NB4 (cell line): Measurements from ENCODE around the gene ARHGAP22.

Experiments
- DNase-seq: peaks from one replicate; pipeline ENCODE4 v3.0.0; 2010; ENCODE audit warnings: low read depth
- H3K4me3 ChIP-seq: one replicate; pipeline ENCODE4 v1.5.1; 2011; ENCODE audit warnings: mild to moderate bottlenecking, low read depth, low read length, moderate library complexity
- MYC ChIP-seq: IDR thresholded peaks from 2 replicates; pipeline ENCODE4 v1.6.1; 2011; ENCODE audit warnings: low read depth, low read length
- POLR2A ChIP-seq: IDR thresholded peaks from 2 replicates; pipeline ENCODE4 v1.6.1; 2011; ENCODE audit warnings: mild to moderate bottlenecking; ENCODE audit not compliant: insufficient read length; ENCODE audit errors: extremely low read depth
- TF ChIP-seq, protein P1 (sequence below): IDR thresholded peaks from 2 replicates; pipeline ENCODE4 v1.6.1; 2011; ENCODE audit warnings: low read depth, low read length
- TF ChIP-seq, protein P2 (sequence below): IDR thresholded peaks from one replicate; pipeline ENCODE4 v1.5.1; 2012; ENCODE audit warnings: low read depth, low read length

The ARHGAP22 gene

DNA sequence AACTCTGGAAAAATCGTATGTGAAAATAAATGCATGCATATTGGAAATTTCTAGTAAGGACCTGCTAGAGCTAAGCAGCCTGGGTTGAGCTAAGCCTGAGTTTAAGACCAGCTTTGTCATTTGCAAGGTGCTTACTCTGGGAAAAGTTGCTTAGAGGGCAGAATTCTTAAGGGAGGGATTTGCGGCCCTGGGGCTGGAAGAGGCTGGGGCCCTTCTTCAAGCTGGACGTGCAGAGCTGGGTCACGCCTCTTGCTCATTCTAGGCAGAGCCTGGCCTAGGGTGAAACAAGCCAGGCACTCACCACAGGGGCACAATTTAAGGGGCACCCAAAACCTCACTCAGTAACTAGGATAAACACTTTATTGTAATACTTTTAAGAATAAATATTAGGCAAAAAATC lies 137.2 kb downstream of the ARHGAP22 start:
- no peak overlapping the region for H3K4me3 ChIP-seq
- no peak for DNase-seq
- TF ChIP-seq POLR2A: no peak
- TF ChIP-seq, protein P1, sequence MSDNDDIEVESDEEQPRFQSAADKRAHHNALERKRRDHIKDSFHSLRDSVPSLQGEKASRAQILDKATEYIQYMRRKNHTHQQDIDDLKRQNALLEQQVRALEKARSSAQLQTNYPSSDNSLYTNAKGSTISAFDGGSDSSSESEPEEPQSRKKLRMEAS: no peak
- no peak for TF ChIP-seq MYC
- TF ChIP-seq, protein P2, sequence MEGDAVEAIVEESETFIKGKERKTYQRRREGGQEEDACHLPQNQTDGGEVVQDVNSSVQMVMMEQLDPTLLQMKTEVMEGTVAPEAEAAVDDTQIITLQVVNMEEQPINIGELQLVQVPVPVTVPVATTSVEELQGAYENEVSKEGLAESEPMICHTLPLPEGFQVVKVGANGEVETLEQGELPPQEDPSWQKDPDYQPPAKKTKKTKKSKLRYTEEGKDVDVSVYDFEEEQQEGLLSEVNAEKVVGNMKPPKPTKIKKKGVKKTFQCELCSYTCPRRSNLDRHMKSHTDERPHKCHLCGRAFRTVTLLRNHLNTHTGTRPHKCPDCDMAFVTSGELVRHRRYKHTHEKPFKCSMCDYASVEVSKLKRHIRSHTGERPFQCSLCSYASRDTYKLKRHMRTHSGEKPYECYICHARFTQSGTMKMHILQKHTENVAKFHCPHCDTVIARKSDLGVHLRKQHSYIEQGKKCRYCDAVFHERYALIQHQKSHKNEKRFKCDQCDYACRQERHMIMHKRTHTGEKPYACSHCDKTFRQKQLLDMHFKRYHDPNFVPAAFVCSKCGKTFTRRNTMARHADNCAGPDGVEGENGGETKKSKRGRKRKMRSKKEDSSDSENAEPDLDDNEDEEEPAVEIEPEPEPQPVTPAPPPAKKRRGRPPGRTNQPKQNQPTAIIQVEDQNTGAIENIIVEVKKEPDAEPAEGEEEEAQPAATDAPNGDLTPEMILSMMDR: no peak

DNA sequence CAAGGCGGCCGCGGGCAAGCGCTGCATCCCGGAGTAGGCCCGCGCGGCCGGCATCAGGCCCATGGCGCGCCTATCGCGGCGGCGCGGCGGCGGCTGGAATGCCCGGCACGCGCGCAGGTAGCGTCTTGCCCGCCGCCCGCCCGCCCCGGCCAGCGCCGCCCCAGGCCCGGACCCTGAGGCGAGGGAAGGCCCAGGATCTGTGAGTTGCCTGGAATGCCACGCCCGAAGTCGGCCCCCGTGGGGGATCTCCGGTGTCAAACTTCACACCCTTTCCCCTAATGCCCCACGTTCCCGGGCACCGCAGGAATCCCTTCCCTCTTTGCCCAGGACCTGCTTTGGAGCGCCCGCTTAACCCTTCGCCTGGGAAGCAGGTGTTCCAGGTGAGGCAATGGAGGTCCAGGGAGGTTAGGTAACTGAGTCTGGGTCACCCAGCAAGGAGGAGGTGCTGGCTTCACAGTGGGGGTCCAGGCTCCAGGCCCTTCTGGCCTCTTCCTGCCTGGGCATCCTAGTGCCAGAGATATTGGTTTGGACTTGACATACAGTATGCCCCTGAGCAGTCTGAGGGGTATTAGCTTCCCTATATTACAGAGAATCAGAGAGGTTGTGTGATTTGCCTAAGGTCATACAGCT lies 138.1 kb downstream of the ARHGAP22 start:
- H3K4me3 ChIP-seq: no peak overlapping the region
- TF ChIP-seq POLR2A (no peak), MYC (no peak)
- TF ChIP-seq, protein P1: no peak
- TF ChIP-seq, protein P2: no peak
- no peak for DNase-seq

DNA sequence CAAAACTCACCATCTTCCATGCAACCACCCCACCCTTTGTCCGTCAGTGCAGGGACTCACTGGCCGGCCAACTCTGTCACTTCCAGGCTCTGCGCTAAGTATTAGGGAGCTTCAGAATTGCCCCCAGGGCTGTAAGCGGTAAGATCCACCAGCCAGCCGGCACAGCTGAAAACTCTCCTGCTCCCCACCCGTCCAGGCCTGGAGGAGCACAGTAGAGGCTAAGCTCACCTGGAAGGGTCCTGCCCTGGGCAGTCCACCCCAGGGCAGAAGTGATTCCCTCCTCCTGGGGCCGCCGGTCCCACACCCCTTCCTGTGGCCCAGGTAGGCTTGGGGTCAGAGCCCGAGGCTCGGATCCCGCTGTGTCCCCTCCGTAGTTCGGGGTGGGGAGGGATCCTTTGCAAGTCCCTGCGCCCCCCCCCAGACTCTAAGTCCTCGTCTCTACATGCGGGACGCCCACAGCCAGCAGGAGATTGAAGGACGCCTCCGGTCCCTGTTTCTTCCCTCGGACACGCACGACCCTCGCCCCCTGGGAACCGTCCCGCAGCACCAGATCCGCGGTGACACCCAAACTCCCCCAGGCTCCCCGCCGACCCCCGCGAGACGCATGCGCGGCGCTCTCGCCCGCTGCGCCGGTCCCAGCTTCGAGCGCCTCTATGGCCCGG lies 138.9 kb downstream of the ARHGAP22 start:
- H3K4me3 ChIP-seq: no peak overlapping the region
- TF ChIP-seq MYC (no peak), POLR2A (no peak)
- TF ChIP-seq, protein P1: no peak
- TF ChIP-seq, protein P2: no peak
- DNase-seq: no peak

DNA sequence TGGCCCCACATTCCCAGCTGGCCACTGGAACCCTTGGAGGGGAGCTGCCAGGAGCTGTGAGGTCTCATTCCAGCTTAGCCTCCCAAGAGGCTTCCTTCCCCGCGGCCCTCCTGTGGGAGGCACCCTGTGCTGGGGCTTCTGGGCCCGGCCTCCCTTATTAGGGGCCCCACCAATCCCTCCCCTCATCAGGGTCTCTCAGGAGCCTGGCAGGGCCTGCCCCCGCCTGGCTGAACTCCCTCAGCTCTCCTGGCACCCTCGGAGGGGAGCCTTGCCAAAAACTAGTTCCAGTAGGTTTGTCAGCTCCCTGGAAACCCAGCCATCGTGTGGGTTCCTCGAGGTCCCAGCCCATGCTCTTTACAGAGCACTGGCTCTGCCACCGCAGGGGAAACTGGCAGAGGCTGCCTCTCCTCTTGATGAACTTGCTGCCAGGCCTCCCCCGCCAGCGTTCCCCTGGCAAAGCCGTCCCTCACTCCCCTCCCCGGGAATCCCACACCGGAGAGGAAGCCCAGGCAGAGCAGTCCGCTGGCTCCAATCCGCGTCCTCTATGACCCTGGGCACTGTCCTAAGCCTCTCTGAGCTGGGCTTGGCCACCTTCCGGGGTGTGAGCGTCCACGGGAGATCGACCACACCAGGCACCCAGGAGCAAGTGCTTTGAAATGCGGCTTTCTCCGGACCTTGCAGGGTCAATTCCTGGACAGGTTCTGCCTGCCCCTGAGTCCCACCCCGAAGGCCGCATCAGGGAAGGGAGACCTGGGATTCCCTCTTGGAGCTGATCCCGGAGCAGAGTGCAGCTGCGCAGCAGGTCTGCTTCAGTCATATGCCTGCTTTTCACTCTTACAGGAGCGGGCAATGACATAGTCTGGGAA lies 139.8 kb downstream of the ARHGAP22 start:
- no peak overlapping the region for H3K4me3 ChIP-seq
- TF ChIP-seq, protein P2: no peak
- no peak for TF ChIP-seq POLR2A
- TF ChIP-seq, protein P1: no peak
- TF ChIP-seq MYC: no peak
- no peak for DNase-seq

DNA sequence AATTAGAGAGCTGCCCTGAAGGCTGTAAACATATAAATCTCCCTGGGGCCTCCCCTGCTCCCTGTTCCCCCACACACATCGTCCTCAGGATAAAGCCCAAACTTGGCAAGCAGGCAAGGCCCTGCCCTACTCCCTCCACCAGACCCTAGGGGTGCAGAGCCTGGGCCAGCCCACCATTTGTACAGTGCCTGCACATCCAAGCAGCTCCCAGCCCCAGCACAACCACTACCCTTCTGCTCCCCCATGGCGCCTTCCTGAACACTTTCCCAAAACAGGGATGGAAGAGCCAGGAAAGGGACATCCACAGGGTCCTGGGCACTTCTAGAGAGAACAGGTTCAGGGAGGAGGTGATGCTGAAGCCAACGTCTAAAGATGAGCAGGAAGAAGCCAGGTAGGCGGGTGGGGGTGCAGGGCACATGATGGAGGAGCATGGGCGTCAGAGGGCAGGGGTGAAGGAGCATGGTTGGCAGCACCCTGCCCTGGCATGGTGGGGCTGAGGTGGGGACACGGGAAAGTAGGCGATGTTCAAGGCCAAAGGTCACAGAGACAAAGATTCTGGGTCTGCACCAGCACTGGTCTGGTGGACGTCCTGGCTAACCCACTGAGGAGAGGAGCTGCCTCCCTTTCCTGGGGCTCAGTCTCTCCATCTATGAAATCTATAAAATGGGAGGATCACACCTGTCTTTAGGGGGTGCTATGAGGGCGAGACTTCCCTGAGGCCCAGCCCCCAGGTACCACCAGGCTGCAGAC lies 140.6 kb downstream of the ARHGAP22 start:
- H3K4me3 ChIP-seq: no peak overlapping the region
- no peak for TF ChIP-seq POLR2A
- TF ChIP-seq, protein P1: no peak
- no peak for TF ChIP-seq MYC
- TF ChIP-seq, protein P2: no peak
- DNase-seq: no peak
